ENCODE data around the gene NCAM2.

DNA sequence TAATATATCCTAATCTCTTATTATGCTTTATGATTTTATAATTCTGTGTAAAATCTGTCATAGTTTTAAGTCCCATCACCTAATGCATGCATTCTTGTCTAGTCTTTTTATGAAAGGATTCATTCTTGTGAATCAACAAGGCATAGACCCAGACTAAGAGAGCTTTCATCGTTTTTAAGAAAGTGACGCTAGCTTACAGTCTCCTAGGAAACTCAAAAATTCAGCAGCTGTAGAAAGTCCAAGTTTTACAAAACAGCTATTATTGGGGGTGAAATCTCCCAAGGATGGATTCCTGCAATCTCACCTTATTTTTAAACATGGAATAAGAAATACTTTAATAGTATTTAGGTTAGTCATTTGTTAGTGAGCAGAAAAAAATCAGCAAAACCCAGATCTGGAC lies 104.7 kb downstream of the NCAM2 start:
- TF ChIP-seq POLR2A (IDR thresholded peaks at IDR 0.05; ENCODE audit: control extremely low read depth in 1 of 2, low read depth in 2 of 2, low read length in 2 of 2) (no peak), SIX5 (IDR thresholded peaks at IDR 0.05; ENCODE audit: low read depth, low read length) (no peak)
- TF ChIP-seq, protein P1, sequence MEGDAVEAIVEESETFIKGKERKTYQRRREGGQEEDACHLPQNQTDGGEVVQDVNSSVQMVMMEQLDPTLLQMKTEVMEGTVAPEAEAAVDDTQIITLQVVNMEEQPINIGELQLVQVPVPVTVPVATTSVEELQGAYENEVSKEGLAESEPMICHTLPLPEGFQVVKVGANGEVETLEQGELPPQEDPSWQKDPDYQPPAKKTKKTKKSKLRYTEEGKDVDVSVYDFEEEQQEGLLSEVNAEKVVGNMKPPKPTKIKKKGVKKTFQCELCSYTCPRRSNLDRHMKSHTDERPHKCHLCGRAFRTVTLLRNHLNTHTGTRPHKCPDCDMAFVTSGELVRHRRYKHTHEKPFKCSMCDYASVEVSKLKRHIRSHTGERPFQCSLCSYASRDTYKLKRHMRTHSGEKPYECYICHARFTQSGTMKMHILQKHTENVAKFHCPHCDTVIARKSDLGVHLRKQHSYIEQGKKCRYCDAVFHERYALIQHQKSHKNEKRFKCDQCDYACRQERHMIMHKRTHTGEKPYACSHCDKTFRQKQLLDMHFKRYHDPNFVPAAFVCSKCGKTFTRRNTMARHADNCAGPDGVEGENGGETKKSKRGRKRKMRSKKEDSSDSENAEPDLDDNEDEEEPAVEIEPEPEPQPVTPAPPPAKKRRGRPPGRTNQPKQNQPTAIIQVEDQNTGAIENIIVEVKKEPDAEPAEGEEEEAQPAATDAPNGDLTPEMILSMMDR (IDR thresholded peaks at IDR 0.05; ENCODE audit: control extremely low read depth in 1 of 3, insufficient read depth in 1 of 3, low read depth in 1 of 3, low read length in 3 of 3) = no peak
- TF ChIP-seq, protein P2, sequence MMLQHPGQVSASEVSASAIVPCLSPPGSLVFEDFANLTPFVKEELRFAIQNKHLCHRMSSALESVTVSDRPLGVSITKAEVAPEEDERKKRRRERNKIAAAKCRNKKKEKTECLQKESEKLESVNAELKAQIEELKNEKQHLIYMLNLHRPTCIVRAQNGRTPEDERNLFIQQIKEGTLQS (IDR thresholded peaks at IDR 0.05; ENCODE audit: insufficient read depth, low read depth, low read length) = no peak
- TF ChIP-seq, protein P3, sequence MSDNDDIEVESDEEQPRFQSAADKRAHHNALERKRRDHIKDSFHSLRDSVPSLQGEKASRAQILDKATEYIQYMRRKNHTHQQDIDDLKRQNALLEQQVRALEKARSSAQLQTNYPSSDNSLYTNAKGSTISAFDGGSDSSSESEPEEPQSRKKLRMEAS (IDR thresholded peaks at IDR 0.05) = no peak
